GM18520 (cell line): ENCODE results near the gene KTI12.
"Not testable (repeated sequence)": the region's sequence is repeated elsewhere in the genome, so short reads cannot be mapped to it uniquely, and the experiment has no call there.

Experiments used
- ATAC-seq: cut with Tn5 transposase; IDR thresholded peaks from one replicate; pipeline ENCODE4 v1.9.1; 2021; ENCODE audit not compliant: unreplicated experiment

KTI12 gene

DNA sequence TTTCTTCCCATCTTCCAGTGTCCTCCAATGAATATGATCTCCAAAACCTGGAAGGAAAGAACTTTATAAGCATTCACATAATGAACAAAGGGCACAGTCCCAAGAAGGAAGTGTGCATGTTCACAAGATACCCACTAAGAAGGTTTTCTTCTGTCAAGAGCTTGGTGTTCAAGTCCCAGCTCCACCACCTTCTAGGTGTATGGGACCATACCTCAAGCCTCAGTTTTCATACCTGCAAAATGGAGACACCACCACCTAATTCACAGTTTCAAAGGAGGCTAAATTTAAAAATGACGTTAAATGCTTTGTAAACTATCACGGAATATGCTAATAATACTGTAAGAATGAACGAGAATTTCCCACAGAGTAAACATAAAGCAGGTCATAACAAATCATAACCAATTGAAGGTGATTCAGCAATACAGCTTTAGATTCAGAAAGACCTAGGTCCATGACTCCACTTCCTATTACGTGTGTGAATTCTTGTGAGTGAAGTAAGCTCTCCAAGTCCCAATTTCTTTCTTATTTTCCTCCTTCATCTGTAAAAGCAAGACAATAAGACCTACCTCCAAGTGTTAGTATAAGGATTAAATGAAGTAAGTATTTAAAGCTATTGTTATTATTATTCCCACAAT lies 8.1 kb upstream of the KTI12 start:
- no peak for ATAC-seq

DNA sequence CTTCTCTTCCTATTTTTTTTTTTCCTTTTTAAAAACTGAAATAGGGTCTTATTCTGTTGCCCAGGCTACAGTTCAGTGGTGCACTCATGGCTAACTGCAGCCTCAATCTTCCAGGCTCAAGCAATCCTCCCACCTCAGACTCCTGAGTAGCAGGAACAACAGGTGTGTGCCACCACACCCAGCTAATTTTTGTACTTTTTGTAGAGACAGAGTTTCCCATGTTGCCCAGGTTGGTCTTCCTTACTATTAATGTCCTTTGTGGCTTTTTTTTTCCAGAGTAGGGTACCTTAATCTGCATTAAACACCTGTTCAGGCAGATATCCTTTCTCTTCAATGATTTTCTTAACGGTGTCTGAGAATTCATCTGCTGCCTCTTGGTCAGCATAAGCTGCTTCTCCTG lies 4.3 kb upstream of the KTI12 start:
- no peak for ATAC-seq

GRCh38 chr1:52037402-52037814 lies 3.8 kb upstream of the KTI12 start:
- no peak for ATAC-seq

- ATAC-seq: no peak
Observed at GRCh38 chr1:52034050-52034384, 407 bp upstream of the KTI12 start.

DNA sequence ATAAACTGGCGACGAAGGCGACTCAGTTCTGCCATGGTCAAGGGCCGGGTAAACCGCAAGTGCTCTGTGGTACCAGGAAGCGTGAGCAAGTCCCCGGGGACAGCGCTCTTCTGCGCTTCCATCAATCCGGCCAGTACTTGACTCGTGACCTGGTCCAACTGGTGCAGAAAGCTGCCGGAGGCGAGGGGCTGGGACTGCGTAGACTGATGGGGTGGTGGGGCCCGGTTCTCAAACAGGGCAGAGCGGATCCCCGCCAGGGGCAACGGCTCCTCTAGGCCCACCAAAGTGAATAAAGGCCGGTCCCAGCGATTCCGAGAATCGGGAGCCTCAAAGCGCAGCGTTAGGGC lies 852 bp downstream of the KTI12 start:
- peak; percentile 27 for ATAC-seq

DNA sequence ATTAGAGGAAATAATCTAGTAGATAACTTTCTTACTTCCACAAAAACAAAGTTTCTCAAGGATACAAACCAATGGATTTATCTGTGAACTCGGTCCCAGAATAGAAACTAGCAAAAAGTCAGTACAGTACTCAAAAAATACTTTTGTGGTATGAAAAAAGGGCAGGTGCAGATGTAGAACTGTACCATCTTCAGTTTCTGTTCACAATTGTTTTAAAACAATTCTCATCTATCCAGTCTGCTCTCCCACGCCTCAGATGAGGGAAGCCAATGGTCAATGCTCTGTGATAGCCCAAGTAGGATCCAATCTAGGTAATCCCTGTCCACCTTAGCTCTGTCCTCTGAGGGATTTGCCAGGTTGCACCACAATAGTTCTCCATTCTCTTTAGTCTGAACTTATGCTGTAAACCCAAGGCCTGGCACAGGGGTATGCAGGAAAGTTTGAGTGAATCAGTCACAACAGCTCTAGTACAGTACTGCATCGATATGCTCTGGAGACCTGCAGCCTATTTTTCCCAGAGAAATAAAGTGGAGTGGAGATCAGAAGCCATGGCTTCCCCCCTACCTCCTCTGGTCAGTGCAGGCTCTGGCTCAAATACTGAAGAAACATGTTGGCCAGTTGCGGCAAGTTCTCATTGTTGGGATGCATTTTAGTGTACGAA lies 1.4 kb downstream of the KTI12 start:
- peak; percentile 14 for ATAC-seq

DNA sequence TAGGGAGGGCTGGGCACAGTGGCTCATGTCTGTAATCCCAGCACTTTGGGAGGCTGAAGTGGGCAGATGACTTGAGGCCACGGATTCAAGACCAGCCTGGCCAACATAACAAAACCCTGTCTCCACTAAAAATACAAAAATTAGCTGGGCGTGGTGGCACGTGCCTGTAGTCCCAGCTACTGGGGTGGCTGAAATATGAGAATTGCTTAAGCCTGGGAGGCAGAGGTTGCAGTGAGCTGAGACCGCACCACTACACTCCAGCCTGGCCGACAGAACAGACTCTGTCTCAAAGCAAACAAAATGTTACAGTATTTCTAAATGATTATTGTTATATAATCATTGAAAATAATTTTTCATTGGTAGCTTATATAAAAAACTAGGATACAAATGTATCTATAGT lies 4.8 kb downstream of the KTI12 start:
- ATAC-seq: not testable (repeated sequence)

GRCh38 chr1:52028328-52028727 lies 5.3 kb downstream of the KTI12 start:
- ATAC-seq: no peak

DNA sequence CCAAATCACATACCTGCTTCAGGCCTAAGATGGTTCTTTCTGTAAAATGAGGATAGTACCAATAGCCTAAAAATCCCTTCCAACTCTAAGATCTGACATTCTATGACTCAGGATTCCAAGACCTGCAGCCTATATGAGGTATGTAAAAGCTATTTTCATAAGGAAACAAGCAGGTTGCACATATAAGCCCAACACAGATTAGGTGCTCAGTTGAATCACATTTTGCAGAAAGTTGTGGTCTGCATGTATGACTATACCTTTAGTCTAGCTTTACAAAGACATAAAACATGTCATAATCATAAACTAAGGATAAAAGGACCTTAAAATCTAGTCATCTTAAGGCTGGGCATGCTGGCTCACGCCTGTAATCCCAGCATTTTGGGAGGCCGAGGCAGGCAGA lies 7.3 kb downstream of the KTI12 start:
- ATAC-seq: no peak

- no peak for ATAC-seq
Observed at GRCh38 chr1:52022133-52022532, 11.5 kb downstream of the KTI12 start.

GRCh38 chr1:52008071-52008809 lies 25.4 kb downstream of the KTI12 start:
- no peak for ATAC-seq

DNA sequence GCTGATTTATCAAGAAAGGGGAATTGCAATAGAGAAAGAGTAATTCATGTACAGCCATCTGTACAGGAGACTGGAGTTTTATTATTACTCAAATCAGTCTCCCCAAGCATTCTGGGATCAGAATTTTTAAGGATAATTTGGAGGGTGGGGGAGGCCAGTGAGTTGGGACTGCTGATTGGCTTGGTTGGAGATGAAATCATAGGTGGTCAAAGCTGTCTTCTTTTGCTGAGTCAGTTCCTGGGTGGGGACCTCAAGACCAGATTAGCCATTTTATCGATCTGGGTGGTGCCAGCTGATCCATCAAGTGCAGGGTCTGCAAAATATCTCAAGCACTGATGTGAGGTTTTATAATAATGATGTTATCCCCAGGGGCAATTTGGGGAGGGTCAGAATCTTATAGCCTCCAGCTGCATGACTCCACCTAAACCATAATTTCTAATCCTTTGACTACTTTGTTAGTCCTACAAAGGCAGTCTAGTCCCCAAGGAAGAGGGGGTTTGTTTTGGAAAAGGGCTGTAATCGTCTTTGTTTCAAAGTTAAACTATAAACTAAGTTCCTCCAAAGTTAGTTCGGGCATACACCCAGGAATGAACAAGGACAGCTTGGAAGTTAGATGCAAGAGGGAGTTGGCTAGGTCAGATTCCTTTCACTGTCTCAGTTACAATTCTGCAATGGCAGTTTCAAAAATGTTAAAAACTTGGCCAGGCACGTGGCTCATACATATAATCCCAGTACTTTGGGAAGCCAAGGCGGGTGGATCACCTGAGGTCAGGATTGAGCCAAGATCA lies 26.2 kb downstream of the KTI12 start:
- ATAC-seq: no peak

DNA sequence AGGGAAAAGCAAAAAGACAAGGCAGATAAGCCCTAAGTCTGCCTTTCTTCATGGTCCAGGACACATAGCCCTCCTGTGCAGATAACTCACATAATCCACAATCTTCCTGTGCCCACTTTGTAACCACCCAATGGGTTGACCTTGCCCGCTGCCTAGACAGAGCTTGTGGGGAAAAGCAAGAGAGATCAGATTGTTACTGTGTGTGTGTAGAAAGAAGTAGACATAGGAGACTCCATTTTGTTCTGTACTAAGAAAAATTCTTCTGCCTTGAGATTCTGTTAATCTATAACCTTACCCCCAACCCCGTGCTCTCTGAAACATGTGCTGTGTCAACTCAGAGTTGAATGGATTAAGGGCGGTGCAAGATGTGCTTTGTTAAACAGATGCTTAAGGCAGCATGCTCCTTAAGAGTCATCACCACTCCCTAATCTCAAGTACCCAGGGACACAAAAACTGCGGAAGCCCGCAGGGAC lies 27.5 kb downstream of the KTI12 start:
- not testable (repeated sequence) for ATAC-seq

- ATAC-seq: not testable (repeated sequence)
Observed at GRCh38 chr1:52005548-52005947, 28.1 kb downstream of the KTI12 start.

- no peak for ATAC-seq
Observed at GRCh38 chr1:52003877-52004276, 29.7 kb downstream of the KTI12 start.

- no peak for ATAC-seq
Observed at GRCh38 chr1:52002038-52002917, 31.3 kb downstream of the KTI12 start.

GRCh38 chr1:51998701-51999100 lies 34.9 kb downstream of the KTI12 start:
- no peak for ATAC-seq

DNA sequence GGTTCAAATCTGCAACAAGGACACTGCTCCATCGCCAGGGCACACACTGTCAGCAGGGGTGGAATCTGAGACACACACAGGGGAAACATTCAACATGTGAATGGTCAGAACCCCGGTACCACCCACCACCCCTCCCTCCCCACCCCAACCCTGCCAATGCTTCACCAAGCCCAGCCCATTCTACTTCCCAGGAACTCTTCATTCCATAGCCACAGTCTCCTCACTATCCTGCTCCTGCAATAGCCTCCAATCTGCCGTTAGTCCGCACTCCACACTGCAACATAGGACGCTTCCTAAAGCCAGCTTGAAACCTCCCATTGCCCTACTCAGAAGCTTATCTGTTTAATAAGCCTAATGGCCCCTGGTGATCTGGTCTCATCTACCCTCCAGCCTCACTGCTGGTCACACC lies 35.6 kb downstream of the KTI12 start:
- ATAC-seq: no peak

DNA sequence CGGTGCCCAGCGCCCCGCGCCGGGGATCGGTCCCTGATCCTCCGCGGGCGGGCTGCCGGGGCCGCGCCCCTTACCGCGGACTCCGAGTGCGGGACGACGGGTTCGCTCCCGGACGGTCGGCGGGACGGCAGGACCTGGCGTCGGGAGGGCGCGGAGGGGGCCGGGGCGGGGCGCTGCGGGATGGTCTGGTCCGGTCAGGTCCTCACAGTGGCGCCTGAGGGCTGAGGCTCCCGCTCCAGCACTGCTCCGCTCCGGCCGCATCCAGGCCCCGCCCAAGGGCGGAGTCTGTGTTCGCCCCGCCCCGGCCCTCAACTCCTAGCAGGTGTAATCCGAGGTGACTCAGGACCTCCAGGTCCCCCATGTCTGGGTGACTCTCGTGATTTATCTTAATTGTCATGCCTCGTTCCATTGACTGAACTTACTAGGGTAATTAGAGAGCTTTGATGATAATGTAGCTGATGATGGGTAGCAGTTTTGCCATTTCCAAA lies 43.1 kb downstream of the KTI12 start, which contains the start of gene RAB3B:
Gene RAB3B (minus strand): TSS at position 223 of the 488 bp plus-strand sequence. CDS start 13,583 bp downstream, outside the sequence.
- peak; percentile 53 for ATAC-seq
